Right ventricle myocardium superior (tissue), 1 donor: ENCODE results near the gene SFXN4. TPM values are rescaled to one million over a fixed set of nuclear protein-coding genes. Genes with fewer than 3 reads are reported as not detected.

Source experiments
- ATAC-seq: fragments of 200-7000 bp; cut with Tn5 transposase; one replicate; pipeline ENCODE4 v1.9.1; 2020; ENCODE audit warnings: mild to moderate bottlenecking; ENCODE audit not compliant: poor library complexity
- DNase-seq: peaks from one replicate; pipeline ENCODE4 v3.0.0-alpha.2; 2020
- intact Hi-C: fragments of 100-400 bp; cut with DNase I; formaldehyde crosslinking; loops from one replicate; pipeline ENCODE4 v1.11.2; 2022
- long read RNA-seq: library from polyadenylated mRNA; unstranded; transcript quantifications from one replicate; pipeline ENCODE4 v2.0.0, GENCODE V29; 2021
- total RNA-seq: library from RNA; stranded (reverse); fragmentation: NEBNext Ultra II Directional; extraction: Animal tissue kit (Norgen Biotek cat#: 25700); gene quantifications from one replicate; pipeline ENCODE4 v1.2.1, GENCODE V29; 2021
- donor health status: DM: no; HTN: yes; CAD: no; lungs with severe emphysema.

SFXN4 gene, protein sequence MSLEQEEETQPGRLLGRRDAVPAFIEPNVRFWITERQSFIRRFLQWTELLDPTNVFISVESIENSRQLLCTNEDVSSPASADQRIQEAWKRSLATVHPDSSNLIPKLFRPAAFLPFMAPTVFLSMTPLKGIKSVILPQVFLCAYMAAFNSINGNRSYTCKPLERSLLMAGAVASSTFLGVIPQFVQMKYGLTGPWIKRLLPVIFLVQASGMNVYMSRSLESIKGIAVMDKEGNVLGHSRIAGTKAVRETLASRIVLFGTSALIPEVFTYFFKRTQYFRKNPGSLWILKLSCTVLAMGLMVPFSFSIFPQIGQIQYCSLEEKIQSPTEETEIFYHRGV
- total RNA-seq, result 48.2 TPM
- long read RNA-seq, transcript SFXN4-201 (14 exons, 1,363 nt), result major isoform, 68 of 97 reads
- long read RNA-seq, partial matches to known transcripts, result 1 of 97 reads
- long read RNA-seq, other reads (novel, unspliced or antisense), result 27 of 97 reads

DNA sequence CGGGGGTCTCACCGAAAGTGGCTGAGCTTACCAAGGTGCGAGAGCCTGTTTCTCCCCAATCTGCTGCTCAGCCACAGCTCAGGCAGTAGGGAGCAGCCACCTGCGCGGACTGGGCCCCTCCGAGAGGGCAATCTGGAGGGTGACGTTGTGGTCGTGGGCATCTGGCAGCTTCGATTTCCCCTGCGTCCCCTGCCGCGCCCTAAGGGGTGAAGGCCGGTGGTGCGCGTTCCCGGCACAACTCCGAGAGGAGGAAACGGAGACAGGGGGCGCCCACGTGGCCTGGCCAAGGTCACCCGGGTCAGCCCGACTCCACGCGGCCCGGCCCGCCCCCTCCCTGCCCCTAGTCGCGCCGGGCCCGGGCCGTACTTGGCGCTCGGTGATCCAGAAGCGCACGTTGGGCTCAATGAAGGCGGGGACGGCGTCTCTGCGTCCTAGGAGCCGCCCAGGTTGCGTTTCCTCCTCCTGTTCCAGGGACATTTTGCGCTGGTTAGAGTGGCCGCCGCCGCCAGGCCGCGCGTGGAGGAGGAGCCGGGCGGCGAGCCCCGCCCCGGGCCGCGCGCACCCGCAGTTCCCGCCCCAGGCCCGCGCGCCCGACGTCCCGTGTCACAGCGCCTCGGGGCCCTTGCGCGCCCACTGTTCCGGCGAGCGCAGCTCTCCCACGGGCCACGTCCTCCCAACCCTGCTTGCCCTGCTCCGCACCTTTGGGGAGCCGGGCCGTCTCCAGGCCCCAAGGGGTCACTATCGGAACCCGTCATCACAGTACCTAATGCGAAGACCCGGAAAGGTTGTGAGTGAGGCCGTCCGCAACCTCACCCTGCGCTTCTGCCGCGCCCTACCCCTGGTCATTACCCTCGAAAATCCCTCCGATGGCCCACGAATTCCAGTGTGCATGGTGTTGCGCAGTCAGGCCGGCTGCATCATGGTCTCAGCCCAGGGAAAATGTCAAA, at the start of gene SFXN4:
SFXN4 (minus strand) TSS at position 544 of the 947 bp plus-strand sequence; CDS start at position 477, 67 bp downstream.
- ATAC-seq (peak; percentile 98), DNase-seq (peak; percentile 89)
- intact Hi-C loops, result no loop called here

DNA sequence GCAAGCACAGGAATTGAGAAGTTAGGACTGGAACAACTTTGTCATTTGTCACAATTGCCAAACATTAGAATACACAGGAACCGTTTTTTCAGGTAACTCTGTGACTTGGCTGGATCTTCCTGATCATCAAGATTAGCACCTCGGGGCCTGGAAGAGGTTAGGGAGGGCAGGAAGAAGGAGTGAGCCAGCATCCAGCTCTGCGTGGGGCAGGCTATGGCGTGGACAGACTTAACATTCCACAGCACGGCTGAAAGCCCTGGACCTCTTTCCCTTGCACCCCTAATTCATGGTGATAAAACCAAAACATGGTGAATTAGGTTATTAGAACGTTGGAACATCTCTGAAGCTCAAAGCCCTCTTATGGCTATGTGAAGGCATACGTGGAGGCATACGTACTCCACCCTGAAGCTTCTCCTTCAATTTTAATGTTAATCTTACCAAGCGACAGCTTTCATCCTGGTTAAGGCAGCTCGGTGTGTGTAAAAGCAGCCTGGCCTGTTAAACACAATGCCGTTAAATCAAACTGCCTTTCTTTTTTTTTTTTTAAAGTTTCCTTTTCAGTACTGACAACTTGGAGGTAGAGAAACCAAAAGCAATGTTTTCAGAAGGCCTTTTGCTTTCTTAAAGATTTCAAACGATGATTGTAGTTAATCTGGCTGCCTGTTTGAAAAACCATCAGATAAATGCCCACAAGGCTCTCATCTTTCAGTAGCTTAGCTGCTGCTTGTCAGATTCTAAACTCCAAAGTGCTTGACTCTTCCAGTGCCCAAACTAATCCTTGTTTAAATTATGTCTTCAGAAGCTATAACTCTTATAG, 46.3 kb upstream of the SFXN4 start:
- intact Hi-C loops, result loop anchor here (10.0 kb wide), 1 partner anchor 63 kb away; no protein-coding TSS in a partner anchor
- DNase-seq, result no peak
- no peak for ATAC-seq

DNA sequence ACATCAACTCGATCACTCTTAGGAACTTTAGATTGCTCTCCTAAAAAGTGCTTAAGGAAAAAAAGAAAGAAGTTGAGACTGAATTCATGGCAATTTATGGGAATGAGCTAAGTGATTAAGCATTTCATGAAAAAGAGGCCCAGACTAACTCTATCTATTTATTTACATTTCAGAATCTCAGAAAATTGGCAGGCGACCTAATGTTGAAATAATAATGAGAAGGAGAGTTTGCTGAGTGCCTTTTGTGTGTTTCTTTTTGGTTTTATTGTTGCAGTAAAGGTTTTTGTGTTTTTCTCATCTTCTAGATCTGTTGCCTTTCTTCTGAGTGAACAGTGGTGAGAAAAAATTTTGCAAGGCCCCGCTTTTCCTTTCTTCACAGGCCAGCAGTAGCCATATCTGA, 45.7 kb upstream of the SFXN4 start:
- intact Hi-C loops, result loop anchor here (10.0 kb wide), 1 partner anchor 64 kb away; no protein-coding TSS in a partner anchor
- DNase-seq (no peak), ATAC-seq (no peak)

DNA sequence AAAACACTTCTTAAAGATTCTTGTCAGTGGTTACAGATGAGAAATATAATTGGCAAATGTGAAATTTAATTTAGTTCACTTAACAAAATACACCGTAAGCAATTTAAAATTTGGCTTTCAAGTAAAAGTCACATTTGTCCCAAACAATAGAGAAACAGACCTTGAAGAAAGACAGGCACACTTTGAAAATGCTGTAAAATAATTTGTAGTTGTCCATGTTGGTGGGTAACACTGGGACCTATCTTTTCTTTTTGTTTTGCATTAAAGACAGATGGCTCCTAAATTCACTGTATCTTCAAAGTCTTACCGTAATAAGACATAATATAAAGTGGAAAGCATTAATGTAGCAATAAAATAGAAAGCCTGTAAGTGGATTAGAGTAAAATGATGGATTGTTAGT, 45.1 kb upstream of the SFXN4 start:
- ATAC-seq (no peak), DNase-seq (no peak)
- intact Hi-C loops, result loop anchor here (10.0 kb wide), 1 partner anchor 64 kb away; no protein-coding TSS in a partner anchor

DNA sequence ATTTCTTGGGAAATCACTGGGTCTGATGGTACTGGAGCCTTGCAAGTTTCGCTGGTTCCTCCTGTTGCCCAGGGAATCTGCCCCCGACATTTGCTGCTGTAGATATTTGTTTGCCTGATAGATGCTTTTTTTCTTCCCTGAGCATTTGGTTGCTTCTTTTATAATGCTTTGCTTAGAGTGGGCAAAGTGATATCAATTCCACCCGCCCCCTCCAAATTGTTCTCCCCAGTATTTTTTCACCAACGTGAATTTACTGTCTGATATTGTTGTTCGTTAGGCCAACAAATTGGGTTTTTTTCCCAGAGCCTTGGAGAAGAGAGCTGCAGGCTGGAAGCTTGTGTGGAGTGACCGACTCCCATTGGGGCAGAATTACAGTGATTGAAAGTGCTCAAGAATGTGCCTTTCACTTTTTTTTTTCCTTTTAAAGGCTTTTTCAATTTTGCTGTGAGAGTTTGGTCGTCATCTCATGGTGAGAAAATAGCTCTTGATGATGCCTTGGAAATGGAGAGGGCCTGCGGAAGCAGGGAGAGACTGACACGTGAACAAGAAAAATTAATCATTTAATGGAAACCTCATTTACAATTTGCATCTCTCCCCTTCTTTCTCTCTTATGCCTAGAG, 44.3 kb upstream of the SFXN4 start:
- intact Hi-C loops, result loop anchor here (5.0 to 10.0 kb wide), 3 partner anchors 65 to 207 kb away; no protein-coding TSS in a partner anchor
- no peak for ATAC-seq
- DNase-seq, result no peak

DNA sequence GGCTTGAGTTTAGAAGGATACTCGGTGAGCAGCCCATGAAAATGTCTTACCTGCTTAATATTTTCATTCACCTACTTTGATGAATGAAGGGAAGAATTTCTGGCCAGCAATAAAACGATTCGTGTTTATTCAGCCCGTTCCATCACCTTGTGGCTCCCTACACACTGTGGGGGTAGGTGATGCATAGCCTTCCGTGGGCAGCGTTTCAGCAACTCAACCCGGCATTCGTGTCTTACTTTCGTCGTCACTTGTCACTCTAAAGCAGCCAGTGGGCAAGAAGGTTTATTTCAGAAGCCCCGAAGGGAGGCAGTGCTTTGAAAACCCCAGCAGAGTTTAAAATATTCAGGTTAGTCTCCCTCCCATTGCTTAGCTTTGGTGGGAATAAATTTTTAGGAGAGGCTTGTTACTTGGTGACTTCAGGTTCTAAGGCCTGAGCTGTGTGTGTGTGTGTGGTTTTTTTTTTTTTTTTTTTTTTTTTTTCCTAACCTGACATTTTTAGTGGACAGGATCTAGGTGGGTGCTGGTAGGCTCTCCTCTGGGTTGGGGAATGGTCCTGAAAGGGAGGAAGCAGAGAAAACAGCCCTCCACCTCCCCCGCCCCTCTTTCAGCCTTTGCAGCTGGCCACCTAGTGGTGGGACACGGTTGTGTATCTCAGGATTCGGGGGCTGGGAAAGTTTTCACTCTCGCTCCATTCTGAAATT, 43.7 kb upstream of the SFXN4 start:
- DNase-seq (peak; percentile 78), ATAC-seq (peak; percentile 19)
- intact Hi-C loops, result loop anchor here (5.0 kb wide), 2 partner anchors 108 to 208 kb away; no protein-coding TSS in a partner anchor

DNA sequence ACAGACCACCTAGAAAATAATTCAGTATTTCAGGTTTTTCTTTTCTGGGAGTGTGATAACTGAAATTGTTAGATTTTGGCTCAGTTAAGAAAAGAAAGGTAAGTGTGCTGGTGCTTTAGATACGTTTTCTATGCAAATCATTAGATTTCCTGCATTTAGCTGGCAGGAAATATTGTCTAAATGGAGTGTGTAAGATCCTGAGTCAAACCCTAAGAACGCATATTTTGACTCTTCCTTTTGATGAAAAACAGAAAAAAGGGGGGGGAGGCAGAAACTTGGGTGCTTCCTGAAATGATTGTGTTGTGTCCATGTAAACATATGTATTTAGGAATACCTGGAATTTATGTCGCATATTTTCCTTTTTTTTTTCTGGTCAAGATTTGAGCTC, 43.0 kb upstream of the SFXN4 start:
- DNase-seq (no peak), ATAC-seq (no peak)
- intact Hi-C loops, result loop anchor here (5.0 kb wide), 2 partner anchors 109 to 209 kb away; no protein-coding TSS in a partner anchor

DNA sequence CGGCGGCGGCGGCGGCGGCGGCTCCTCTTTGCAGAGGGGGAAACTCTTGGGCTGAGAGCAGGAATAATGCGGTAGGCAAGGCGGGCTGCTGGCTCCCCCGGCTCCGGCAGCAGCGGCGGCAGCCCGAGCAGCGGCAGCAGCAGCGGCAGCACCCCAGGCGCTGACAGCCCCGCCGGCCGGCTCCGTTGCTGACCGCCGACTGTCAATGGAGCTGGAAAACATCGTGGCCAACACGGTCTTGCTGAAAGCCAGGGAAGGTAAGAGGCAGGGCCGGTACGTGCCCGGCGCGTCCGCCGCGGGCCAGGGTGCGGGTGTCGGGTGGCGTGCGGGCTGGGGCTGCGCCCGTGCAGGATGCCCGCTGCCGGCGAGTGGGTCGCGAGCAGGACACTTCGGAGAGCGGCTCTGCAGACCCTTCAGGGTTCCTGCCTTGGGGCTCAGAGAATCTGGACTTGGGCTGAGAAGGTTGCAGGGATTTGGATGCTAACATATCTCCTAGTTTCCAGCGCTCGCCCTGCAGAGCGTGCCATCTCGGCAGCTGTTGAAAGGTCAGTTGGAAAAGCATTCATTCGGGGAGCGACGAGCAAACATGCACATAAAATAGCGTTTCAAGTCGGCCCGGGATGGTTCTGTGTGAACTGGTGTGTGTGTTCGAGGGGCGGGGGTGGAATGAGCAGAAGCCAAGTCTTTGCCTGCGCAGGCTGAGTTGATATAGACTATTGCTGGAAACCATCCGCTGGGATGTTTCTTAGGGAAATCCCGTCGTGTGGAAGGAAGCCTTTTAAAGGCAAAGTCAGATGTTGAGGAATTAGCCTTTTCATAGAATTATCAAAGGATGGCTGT, 42.4 kb upstream of the SFXN4 start:
- ATAC-seq (peak; percentile 18), DNase-seq (peak; percentile 63)
- intact Hi-C loops, result loop anchor here (5.0 kb wide), 2 partner anchors 109 to 209 kb away; no protein-coding TSS in a partner anchor

DNA sequence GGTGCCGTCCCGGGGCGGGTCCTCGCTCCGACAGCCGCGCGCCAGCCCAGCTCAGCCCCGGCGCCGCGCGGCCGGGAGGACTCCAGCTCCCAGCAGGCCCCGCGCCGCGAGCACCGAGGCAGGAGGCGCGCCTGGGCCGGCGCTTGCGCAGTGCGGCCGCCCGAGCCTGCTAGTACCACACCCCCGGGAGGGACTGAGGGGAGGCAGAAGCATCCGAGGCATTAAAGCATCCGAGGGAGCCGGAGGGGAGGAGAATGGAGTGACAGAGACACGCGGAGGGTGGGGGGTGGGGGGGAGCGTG, 41.8 kb upstream of the SFXN4 start, which contains the start of gene GRK5:
GRK5 (plus strand) TSS at position 206 of the 301 bp plus-strand sequence. CDS start 347 bp downstream, outside the sequence.
- intact Hi-C loops, result loop anchor here (5.0 kb wide), 2 partner anchors 110 to 210 kb away; no protein-coding TSS in a partner anchor
- DNase-seq, result peak; percentile 97
- ATAC-seq, result peak; percentile 93

DNA sequence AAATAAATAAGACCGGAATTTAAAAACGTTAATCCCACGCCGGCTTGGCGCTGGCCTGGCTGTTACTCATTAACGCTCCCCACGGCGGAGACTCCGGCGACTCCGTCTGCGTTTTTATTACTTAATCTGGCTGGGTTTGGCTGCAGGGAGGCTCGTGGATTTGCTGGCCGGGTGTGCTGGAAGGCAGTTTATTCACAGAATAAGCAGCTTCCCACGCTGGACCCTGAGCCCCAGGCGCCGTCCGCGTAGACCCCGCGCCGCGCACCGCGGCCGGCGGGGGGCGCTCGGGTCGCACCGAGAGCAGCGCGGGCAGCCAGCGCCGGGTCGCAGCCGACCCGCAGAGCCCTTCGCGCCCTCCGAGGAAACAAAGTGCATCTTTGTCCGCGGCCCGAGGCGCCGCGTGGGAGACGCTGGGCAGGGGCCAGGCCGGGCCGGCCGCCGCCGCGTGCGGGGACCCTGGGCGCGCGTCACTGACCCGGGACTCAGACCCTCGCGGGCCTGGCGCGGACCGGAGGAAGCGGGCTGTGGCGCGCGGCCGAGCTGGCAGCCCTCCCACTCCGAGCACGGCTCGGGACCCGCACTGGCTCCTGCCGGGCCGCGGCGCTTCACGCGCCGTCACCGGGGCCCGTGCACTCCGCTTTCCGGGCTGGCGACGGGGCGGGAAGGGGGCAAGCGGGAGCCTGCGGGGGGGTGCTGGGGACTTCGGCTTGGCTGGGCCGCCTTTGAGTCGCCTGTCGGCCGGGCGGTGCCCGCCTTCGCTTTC, 41.3 kb upstream of the SFXN4 start:
- intact Hi-C loops, result loop anchor here (5.0 kb wide), 2 partner anchors 111 to 211 kb away; no protein-coding TSS in a partner anchor
- ATAC-seq (peak; percentile 69), DNase-seq (peak; percentile 85)

DNA sequence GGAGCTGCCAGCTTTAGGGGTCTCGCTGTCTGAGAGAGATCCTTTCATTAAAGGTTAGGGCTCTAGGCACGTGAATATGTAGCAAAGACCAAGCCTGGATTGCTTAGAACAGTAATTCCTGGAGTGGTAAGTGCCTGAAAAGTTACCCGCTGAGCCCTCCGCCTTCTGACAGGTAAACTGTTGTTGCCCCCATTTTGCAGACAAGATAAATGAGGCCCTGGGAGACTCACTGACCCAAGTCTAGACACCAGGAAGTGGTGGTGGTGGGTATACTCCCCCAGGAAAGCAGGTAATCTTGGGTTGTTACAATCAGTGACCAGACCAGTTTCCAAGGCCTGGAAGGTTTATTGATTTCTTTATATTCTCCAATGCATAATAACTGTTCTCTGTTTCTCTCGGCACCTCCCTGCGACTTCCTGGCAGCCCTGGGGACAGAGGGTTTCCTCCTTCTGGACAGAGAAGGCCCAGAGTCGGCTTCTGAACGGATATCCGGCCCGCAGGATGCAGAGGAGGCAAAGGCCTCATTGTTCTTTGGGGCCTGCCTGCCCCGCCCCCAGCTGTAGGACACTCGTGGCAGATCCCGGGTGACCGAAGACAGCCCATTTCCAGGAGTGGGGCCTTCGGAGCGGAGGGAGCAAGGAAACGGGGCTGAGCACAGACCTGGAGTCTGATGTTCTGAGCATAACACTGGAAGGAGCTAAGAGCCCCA, 40.5 kb upstream of the SFXN4 start:
- peak; percentile 90 for DNase-seq
- intact Hi-C loops, result loop anchor here (5.0 kb wide), 2 partner anchors 111 to 211 kb away; no protein-coding TSS in a partner anchor
- ATAC-seq, result peak; percentile 27

DNA sequence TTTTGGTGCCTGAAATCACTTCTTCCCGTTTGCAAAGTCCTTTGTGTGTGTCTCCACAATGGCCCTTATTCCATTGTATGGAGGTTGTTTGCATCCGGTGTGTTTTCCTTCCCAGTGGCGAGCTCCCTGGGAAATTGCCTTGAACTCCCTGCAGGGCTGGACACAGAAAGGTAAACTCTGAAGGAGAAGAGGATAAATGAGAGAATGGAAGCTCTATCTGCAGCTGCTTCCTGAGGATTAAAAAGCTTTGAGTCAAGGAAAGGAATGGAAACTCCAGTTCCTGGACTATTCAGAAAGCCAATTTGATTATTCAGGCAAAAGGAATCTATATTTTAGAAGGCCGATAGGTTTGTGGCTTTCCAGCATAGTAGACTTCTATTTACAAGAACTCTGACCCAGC, 37.5 kb upstream of the SFXN4 start:
- DNase-seq, result no peak
- intact Hi-C loops, result no loop called here

DNA sequence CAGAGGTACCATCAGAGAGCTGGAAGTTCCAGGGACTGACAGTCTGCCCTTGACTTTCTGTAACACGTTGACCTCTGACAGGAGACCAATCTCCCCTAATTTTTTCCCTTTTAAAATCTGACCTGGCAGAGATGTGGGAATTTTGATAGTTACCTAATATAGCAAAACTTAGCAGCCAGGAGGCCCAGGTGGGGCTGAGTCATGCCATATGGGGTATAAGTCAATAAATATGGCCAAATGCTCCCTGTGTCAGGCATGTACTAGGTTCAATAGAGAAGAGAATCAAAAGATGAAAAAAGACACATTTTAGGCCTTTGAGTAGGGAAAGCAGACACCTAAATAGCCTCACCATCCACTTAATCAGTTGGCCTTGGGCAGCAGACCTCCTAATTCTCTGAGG, 35.7 kb upstream of the SFXN4 start:
- intact Hi-C loops, result no loop called here
- DNase-seq (no peak), ATAC-seq (no peak)

More for the DNA sequence above, 37.5 kb upstream of the SFXN4 start:
- ATAC-seq, result no peak

DNA sequence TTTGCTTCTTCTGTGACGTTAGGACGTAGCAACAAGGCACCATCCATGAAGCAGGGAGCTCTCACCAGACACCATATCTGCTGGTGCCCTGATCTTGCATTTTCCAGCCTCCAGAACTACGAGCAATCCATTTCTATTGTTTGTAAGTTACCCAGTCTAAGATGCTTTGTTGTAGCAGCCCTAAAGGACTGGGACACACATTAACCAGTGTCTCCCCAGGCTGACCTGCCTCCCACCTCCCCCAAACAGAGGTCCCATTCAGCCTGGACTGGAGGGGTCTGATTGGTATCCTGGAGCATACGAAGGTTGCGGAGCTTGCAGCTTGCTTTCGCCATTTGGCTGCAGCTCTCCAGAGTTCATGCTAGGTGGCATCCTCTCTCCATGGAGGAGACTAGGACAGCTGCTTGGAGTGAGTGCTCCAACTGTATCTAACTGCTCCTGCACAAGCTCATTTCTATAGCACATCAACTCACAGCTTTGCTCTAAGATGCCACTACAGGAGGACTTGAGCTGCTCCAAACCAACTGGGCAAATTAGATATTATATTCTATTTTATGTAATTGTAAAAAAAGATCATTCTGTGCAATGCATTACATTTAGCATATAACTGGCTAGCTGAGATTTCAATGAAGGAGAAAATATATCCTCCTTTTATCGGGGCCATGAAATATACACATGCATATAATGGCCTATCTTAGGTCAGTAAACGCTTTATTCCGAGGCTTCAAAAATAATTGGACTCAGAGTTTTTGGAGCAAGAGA, 33.9 kb upstream of the SFXN4 start:
- ATAC-seq (peak; percentile 97), DNase-seq (peak; percentile 54)

More for the DNA sequence above, 33.9 kb upstream of the SFXN4 start:
- intact Hi-C loops, result loop anchor here (2.0 kb wide), 1 partner anchor 245 kb away; no protein-coding TSS in a partner anchor
